Activated T-cell treated with anti-CD3 and anti-CD28 coated beads for 4 hours (primary cell): ENCODE data around the gene NEDD9.

Experiments used
- DNase-seq: peaks from one replicate; pipeline ENCODE4 v3.0.0-alpha.2; 2020

The NEDD9 gene

DNA sequence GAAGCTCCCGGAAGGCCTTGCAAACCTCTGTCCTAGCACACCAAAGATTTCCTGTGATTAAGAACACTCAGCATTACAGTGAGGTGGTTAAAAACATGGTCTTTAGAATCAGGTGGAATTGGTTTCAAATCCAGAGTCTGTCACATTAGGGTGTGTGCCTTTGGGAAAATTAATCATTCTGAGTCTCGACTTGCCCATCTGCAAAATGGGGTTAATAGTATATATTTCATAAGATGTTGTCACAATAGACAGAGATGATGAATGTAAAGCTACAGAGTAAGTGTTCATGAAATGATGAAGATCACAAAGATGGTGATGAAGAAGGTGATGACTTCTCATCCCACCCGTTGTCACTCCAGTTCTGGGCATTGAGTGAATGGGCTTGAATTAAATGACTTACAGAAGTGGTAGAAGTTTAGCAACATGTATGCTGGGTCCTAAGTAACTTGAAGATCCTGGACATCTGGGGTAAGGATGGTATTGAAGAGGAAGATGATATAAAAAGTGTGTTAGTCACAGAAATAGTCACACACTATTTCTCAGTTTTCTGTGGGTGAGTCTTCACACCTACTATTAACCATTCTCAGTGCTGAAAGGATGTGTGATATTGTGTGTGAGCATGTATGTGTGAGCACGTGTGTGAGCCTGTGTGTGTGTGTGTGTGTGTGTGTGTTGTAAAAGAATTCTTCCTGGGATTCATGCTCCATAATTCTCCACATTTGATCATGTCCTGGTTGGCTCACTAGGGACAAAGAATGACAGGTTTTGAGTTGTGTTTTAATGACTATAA is 28.0 kb upstream of the NEDD9 start:
- DNase-seq, result no peak

- DNase-seq, result no peak
These were observed 26.1 kb upstream of the NEDD9 start for GRCh38 chr6:11258260-11259237.

- no peak for DNase-seq
These were observed 23.1 kb upstream of the NEDD9 start for GRCh38 chr6:11255610-11256009.

- no peak for DNase-seq
These were observed 21.1 kb upstream of the NEDD9 start for GRCh38 chr6:11253594-11253993.

GRCh38 chr6:11251553-11252360 is 19.3 kb upstream of the NEDD9 start:
- DNase-seq, result no peak

- DNase-seq, result no peak
These were observed 17.6 kb upstream of the NEDD9 start for GRCh38 chr6:11250108-11250507.

DNA sequence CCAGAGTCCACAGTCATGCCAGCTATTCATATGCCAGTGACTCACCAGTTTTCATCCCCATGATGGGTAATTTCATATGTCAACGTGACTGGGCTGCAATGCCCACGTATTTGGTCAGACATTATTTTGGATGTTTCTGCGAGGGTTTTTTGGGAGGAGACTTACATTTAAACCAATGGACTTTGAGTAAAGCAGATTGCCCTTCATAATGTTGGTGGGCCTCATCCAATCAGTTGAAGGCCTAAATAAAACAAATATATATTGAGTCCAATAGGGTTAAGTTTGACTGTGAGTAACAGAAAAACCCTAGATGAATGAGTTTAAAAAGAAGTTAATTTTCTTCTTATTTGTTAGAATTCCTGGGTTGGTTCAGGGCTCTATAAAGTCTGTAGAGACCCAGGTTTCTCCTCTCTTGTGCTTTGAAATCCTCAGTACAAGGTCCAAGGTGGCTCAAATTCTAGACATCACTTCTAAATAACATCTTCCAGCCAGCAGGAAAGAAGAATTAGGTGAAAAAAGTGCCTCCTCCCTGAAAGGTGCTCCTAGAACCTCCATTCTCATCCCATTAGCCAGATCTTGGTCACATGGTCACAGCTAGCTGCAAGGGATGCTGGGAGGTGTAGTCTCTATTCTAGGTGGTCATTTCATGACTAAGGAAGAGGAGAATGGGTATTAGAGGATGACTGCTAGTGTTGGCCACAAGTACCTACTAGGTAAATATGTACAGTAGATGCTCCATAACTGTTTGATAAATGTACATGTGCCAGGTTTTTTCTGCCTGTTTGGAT is 16.7 kb upstream of the NEDD9 start:
- no peak for DNase-seq

DNA sequence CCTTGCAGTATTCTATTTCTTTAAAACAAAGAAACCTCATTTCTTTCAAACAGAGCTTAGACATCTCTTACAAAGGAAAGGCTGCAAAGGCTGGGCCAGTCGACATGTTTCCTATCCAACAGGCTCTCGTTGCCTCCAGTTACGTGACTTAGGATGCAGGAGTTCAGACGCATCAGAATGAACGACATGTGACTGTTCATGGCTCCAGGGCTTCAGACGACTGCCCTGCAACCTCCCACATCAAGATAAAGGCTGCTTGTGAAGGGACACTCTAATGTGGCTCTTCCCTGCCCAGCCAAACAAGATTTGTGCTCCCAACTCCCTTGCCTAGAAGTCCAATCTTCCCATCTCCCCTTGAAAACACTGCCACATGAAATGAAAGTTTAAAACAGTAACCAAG is 14.3 kb upstream of the NEDD9 start:
- no peak for DNase-seq

GRCh38 chr6:11245381-11246256 is 13.2 kb upstream of the NEDD9 start:
- DNase-seq, result no peak

DNA sequence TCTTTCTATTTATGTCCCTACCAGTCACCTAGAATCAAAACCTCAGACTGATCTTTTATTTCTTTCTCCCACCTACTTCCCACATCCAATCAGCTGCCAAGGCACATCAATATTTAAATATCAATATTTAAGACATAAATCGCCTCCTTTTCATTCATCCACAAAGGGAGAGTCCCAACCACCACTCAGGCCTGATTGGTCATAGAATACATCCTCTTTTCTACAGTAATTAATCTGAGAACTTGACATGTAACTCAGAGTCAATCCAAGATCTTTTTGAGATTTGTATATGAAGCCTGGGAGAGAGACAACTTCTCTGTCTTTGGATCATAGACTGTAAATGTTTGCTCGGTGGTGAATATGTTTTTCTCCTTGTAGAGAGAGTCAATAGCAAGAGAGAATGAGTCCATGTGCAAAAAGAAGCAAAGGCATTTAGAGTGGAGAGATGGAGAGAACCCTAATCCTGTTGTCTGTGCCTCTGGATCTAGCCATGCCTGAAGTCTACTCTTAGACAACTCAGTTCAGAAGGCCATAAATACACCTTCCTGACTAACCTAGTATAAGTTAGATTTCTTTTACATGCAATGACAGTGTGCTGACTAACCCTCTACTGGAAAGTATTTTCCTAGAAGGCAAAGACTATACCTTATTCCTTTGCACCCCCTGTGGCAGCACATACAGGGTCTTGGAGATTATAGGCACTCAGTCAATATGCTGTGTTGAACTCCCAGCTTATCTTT is 12.1 kb upstream of the NEDD9 start:
- DNase-seq, result no peak

GRCh38 chr6:11243861-11244260 is 11.4 kb upstream of the NEDD9 start:
- DNase-seq, result no peak

DNA sequence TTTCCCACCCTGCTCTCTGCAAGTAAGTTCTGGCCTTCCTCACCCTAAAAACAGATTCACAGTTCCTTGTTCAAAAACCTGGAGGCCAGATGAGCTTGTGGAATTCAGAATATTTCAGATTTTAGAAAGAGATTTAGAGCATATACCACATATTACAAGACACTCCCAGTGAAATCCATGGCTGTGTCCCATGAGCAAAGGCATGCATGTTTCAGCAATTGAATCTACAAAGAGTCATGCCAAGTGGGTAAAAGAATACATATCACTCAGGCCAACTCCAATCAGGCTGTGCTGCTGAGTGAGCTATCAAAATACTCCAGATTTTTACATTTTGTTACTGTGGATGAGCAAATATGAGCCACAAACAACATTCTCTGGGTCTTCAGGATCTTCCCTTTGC is 10.2 kb upstream of the NEDD9 start:
- no peak for DNase-seq

DNA sequence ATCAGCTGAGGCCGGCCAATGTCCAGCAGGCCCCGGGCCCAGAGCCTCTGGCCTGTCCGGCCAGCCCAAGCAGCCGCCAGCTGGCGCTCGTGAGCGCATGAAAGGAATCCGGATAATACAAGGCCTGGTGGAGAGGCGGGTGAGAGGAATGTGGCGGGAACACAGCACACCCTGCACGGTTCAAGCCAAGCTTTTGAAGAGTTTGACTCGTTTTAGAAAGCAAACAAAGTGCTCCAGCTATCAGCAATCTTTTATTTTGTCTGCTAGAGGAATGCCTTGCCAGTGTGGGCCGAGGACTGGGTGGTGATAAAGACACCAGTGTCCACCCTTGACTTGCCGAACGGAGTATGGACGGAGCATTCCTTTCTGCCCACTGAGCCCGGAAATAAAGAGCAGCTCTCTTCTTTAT is 9.3 kb upstream of the NEDD9 start:
- no peak for DNase-seq

- no peak for DNase-seq
These were observed 8.8 kb upstream of the NEDD9 start for GRCh38 chr6:11241154-11241792.

DNA sequence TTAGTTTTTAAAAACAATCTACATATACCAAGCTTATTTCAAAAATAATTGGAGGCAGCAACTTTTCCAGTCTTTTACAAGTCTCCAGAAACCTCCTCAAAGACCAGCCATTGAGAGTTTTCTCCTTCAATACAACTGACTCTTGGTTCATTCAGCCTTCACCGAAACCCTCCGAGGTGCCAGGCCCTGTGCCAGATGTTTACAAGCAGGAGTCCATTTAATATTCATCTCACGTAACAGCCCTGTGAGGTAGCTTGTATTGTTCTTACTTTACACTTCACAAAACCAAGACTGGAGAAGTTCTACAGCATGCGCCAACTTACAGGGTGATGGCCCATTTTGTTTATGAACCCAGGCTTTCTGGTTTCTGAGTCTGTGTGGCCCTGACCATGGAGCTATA is 5.5 kb upstream of the NEDD9 start:
- DNase-seq, result no peak

DNA sequence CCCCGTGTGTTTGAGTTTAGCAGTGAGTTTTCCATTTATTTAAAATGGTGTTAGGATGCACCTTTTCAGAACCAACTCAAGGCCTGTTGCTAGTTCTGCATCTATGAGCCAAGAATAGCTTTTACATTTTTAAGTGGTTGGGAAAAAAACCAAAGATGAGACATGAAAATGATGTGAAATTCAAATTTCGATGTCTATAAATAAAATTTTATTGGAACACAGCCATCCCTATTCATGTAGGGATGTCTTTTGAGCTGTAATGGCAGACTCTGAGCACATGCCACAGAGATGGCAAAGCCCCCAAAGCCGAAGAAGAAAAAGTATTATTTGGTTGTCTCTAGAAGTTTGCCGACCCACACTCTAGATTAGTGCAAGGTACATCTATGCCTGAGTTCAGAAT is 5.0 kb upstream of the NEDD9 start:
- DNase-seq, result no peak

DNA sequence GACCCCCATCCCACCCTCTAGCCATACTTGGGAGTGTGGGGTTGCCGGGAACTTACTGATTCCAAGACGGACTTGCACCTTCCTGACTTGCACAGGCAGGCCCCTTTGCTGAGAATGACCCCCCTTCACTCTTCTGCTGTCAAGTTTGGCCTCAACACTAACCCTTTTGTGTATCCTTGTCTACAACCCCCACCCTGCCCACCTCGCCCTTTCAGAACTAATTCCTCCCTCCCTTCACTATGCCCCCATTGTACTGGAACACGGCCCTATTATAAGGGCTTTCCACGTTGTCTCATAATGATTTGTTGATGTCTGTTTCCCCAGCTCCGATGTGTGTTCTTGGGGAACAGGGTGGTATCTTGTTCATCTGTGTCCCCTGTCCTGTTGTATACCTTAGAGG is 4.4 kb upstream of the NEDD9 start:
- no peak for DNase-seq

DNA sequence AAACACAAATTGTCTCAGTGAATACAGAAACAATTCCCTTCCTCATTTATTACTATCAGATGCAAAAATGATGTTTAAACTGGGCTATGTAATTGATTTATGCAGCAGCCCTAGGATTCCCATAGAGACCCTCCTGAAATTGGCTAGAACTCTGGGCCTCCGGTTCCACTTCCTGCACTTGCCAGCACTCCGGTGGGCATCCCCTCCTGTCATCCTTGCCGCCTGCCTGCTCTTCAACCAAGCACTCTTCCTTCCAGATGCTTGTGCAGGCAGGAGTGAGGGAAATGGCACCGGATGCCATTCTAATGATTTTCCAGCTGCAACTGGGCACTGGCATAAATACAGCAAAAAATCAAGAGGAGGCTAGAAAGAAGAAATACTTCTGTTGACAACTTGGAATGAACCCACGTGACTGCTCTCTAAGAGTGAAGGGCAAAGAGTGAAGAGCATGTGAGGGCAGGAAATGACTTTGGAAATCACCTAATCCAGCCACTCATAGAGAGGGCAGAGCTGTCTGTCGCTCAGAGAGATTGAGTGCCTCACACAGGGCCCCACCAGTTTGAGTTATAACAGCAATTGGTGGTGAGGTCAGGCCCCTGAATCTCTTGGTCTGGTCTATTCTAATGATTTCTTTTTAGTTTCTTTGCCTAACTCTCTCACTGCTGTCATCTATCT is 3.7 kb upstream of the NEDD9 start:
- DNase-seq, result no peak

GRCh38 chr6:11235062-11235461 is 2.6 kb upstream of the NEDD9 start:
- DNase-seq, result no peak
